Measurements from ENCODE around the gene DUSP14. TPM values are rescaled to one million over a fixed set of nuclear protein-coding genes. Genes with fewer than 3 reads are reported as not detected.

DUSP14 gene
- total RNA-seq, 1 donor from 2014 or later = 19.9 TPM

GRCh38 chr17:37490022-37490587 is 414 bp downstream of the DUSP14 start:
- H3K4me3 ChIP-seq = peak overlapping the region; percentile 71 to 94
- TF ChIP-seq POLR2AphosphoS5 (IDR thresholded peaks at IDR 0.05; ENCODE audit: insufficient read depth in 1 of 2, low read depth in 1 of 2) = no peak
- TF ChIP-seq, protein P1, sequence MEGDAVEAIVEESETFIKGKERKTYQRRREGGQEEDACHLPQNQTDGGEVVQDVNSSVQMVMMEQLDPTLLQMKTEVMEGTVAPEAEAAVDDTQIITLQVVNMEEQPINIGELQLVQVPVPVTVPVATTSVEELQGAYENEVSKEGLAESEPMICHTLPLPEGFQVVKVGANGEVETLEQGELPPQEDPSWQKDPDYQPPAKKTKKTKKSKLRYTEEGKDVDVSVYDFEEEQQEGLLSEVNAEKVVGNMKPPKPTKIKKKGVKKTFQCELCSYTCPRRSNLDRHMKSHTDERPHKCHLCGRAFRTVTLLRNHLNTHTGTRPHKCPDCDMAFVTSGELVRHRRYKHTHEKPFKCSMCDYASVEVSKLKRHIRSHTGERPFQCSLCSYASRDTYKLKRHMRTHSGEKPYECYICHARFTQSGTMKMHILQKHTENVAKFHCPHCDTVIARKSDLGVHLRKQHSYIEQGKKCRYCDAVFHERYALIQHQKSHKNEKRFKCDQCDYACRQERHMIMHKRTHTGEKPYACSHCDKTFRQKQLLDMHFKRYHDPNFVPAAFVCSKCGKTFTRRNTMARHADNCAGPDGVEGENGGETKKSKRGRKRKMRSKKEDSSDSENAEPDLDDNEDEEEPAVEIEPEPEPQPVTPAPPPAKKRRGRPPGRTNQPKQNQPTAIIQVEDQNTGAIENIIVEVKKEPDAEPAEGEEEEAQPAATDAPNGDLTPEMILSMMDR (IDR thresholded peaks at IDR 0.05) = no peak
- TF ChIP-seq POLR2A (IDR thresholded peaks at IDR 0.05) = no peak
- H3K9me3 ChIP-seq = no peaks in the 10 kb centered on the region
- intact Hi-C loops (cut with DNase I) = no loop called here
- H3K36me3 ChIP-seq = no peaks in the 10 kb centered on the region
- H3K27me3 ChIP-seq = no peaks in the 10 kb centered on the region
- DNase-seq (ENCODE audit: extremely low spot score in 2 of 2) = no peak
- peaks cover 44% of the 10 kb centered on the region for H3K4me1 ChIP-seq
- peak overlapping the region; percentile 93 for H3K27ac ChIP-seq

DNA sequence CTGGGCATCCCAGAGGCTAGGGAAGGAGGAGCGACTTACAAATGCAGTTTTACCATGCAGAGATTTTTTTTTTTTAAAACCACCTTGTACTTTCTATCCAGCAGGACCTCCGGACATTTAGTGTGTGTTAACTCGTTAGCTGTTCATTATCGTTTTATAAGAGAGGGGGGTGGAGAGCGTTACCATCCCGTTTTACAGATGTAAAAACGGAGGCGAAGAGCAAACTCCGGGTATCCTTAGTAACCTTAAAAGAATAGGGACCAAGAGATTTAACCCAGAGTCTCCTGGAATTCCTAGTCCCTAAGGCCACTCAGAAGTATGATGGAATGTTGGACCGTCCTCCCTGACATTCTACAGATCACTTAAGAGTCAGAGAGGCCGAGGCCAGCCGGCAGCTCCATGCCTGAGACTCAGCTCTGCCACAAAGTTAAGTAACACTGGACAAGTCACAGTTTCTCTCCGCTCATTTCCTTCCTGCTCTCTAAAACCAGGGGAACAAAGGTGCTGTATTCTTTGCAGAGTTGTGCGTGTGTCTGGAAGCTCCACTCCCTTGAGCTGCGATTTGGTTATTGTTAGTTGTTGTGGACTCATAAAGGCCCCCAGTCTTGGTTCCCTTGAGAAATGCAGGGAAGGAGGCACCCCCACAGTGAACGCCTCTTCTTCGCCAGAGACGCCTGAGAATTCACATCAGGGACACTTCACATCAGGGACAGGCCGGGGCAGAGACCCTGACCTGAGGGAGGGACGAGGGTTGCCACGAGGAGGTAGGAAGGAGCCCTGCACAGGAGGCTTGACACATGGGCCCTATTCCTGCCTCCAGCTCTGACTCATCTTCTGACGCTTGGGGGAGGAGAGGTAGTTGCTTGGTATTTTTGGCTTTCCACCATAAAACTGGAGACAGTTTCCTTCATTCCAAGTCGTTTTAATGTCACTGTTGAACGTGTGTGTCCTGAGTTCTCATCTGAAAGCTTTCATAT is 1.2 kb downstream of the DUSP14 start:
- no peaks in the 10 kb centered on the region for H3K36me3 ChIP-seq

DNA sequence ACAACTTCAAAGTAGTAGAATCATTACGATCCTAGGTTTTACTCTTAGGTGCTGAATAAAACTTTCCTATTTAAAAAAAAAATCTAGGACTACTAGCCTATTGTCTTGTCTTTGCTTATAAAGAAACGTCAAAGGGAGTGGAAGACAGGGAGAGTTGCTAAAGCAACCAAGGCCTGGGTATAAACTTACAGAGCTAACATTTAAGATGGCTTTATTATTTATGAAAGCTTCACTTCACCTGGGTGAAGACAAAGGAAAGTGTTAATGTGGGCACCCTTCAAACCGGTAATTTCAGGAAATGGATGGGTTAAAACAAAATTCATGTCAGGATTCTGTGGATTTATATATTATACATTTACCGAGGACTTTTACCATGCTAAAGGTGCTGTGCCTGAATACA is 2.5 kb downstream of the DUSP14 start:
- no peak overlapping the region for H3K4me3 ChIP-seq
- TF ChIP-seq, protein P1 (IDR thresholded peaks at IDR 0.05) = no peak
- TF ChIP-seq POLR2A (IDR thresholded peaks at IDR 0.05) (no peak), POLR2AphosphoS5 (IDR thresholded peaks at IDR 0.05; ENCODE audit: insufficient read depth in 1 of 2, low read depth in 1 of 2) (no peak)
- peaks cover 45% of the 10 kb centered on the region for H3K4me1 ChIP-seq
- H3K27me3 ChIP-seq = no peaks in the 10 kb centered on the region
- no peaks in the 10 kb centered on the region for H3K36me3 ChIP-seq
- intact Hi-C loops (cut with DNase I) = no loop called here
- H3K9me3 ChIP-seq = no peaks in the 10 kb centered on the region
- DNase-seq (ENCODE audit: extremely low spot score in 2 of 2) = no peak
- H3K27ac ChIP-seq = peak overlapping the region; percentile 93

More for the DNA sequence above, 1.2 kb downstream of the DUSP14 start:
- peaks cover 45% of the 10 kb centered on the region for H3K4me1 ChIP-seq
- TF ChIP-seq POLR2AphosphoS5 (IDR thresholded peaks at IDR 0.05; ENCODE audit: insufficient read depth in 1 of 2, low read depth in 1 of 2) = peak; percentile 53 to 58
- no peak for TF ChIP-seq POLR2A (IDR thresholded peaks at IDR 0.05)
- intact Hi-C loops (cut with DNase I) = no loop called here
- H3K27me3 ChIP-seq = no peaks in the 10 kb centered on the region
- H3K9me3 ChIP-seq = no peaks in the 10 kb centered on the region
- DNase-seq (ENCODE audit: extremely low spot score in 2 of 2) = no peak
- peak overlapping the region; percentile 93 for H3K27ac ChIP-seq
- peak overlapping the region; percentile 71 to 94 for H3K4me3 ChIP-seq

- intact Hi-C loops (cut with DNase I) = no loop called here
- H3K4me3 ChIP-seq = no peak overlapping the region
- no peak for TF ChIP-seq POLR2AphosphoS5 (IDR thresholded peaks at IDR 0.05; ENCODE audit: insufficient read depth in 1 of 2, low read depth in 1 of 2)
- TF ChIP-seq, protein P1 (IDR thresholded peaks at IDR 0.05) = no peak
- no peak overlapping the region for H3K27ac ChIP-seq
- H3K9me3 ChIP-seq = no peaks in the 10 kb centered on the region
- peaks cover 34% of the 10 kb centered on the region for H3K4me1 ChIP-seq
- DNase-seq (ENCODE audit: extremely low spot score in 2 of 2) = no peak
- no peaks in the 10 kb centered on the region for H3K36me3 ChIP-seq
- H3K27me3 ChIP-seq = no peaks in the 10 kb centered on the region
These were observed 3.7 kb downstream of the DUSP14 start for GRCh38 chr17:37493249-37494027.

- Histone ChIP-seq H3K4me3 (no peak overlapping the region), H3K9me3 (no peaks in the 10 kb centered on the region), H3K27me3 (no peaks in the 10 kb centered on the region), H3K27ac (no peak overlapping the region), H3K4me1 (peaks cover 30% of the 10 kb centered on the region), H3K36me3 (no peaks in the 10 kb centered on the region)
- no peak for DNase-seq (ENCODE audit: extremely low spot score in 2 of 2)
- TF ChIP-seq, protein P1 (IDR thresholded peaks at IDR 0.05) = no peak
- no peak for TF ChIP-seq POLR2A (IDR thresholded peaks at IDR 0.05)
- no peak for TF ChIP-seq POLR2AphosphoS5 (IDR thresholded peaks at IDR 0.05; ENCODE audit: insufficient read depth in 1 of 2, low read depth in 1 of 2)
- intact Hi-C loops (cut with DNase I) = no loop called here
These were observed 4.7 kb downstream of the DUSP14 start for GRCh38 chr17:37494401-37494831.

All from vagina (tissue), 2 donors.